DMS153 treated with DMSO at 0.1 percent for 48 hours (cell line): Measurements from ENCODE around the gene SMIM35.

Source experiments
- DNase-seq: peaks from one replicate; lab custom pipeline; 2025; ENCODE audit not compliant: unreplicated experiment; lab: John Stamatoyannopoulos, UW

The SMIM35 gene

DNA sequence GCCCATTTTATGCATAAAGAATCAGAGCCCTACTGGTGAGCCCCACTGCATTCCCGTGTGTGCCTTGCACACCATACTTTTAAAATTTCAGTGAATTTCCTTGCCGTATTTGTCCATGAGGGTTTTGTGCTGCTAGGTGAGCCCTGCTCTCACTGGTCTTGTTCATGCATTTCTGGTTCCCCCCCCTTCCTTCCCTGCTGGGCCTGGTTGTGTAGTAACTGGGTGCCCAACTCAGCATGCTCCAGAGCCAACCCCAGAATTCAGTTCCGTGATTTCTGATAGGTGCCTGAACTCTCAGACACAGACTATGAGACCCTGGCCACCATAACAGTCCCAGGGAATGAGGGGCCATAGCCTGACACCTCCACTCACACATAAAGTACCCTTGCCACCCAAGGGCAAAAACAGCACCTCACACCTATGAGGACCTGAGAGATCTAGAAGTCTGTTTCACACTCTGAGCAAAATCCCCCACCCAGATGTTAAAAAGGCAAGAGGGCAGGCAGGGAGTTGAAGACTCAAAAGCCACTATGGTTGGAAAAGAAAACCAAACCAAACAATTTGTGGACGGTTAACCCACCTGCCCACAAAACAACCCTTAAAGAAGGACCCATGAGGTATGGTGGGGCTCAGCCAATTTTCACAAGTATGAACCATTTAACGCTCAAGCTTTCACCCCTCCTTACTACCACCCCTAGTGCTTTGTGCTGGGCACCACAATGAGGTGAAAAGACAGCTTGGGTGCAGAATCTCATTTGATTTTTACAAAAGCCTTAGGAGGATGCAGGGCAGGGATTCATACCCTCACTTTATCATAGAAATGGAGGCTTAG, 117.4 kb downstream of the SMIM35 start:
- DNase-seq: no peak

DNA sequence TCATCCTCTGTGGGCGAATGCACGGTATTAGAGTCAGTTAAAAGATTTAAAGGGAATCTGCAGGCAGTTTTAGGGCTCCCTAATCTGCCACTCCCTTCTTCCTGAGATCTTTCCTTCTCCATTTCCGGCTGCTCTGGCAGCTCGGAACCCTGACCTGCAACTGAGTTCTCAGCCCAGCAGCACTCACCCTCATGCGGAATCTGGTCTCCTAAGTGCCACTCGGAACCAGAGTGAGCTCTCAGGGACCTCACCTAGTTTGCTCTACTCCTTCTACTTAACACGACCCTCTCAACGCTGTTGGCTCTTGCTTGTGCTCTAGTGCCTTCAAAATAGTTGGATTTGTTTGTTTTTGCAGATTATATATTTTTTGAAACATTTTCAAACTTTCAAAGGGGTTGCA, 119.9 kb downstream of the SMIM35 start:
- DNase-seq: no peak

DNA sequence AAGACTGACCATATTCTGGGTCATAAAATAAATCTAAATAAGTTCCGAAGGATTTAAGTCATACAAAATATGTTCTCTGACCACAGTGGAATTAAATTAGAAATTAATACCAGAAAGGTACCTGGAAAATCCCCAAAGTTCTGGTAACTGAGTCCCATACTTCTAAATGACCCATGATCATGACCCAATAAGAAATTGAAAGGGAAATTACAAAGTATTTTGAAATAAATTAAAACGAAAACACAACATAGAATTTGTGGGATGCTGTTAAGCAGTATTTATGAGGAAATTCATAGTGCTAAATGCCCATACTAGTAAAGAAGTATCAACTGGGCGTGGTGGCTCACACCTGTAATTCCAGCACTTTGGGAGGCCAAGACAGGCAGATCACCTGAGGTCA, 123.9 kb downstream of the SMIM35 start:
- no peak for DNase-seq

DNA sequence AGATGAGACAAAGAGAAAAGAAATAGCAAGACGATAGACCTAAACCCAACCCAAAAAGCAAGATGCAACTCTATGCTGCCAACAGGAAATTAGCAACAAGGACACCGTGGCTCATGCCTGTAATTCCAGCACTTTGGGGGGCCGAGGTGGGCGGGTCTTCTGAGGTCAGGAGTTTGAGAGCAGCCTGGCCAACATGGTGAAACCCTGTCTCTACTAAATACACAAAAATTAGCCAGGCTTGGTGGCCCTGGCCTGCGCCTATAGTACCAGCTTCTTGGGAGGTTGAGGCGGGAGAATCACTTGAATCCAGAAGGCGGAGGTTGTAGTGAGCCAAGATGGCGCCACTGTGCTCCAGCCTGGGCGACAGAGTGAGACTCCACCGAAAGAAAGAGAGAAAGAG, 124.9 kb downstream of the SMIM35 start:
- no peak for DNase-seq

DNA sequence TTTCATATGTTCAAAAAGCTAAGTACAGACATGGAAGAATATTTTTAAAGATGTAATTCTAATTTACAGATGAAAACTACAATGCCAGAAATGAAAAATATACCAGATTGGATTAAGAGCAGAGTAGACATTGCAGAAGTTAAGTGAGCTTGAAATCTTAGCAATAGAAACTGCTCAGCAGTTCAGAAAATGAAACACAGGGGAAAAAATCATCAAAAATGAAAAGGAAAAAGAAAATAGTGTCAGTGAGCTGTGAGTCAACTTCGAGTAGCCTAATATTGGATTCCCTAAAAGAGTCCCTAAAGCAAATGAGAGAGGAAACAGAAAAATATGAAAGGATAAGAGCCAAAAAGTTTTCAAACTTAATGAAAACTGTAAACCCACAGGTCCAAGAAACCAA, 126.4 kb downstream of the SMIM35 start:
- DNase-seq: no peak

DNA sequence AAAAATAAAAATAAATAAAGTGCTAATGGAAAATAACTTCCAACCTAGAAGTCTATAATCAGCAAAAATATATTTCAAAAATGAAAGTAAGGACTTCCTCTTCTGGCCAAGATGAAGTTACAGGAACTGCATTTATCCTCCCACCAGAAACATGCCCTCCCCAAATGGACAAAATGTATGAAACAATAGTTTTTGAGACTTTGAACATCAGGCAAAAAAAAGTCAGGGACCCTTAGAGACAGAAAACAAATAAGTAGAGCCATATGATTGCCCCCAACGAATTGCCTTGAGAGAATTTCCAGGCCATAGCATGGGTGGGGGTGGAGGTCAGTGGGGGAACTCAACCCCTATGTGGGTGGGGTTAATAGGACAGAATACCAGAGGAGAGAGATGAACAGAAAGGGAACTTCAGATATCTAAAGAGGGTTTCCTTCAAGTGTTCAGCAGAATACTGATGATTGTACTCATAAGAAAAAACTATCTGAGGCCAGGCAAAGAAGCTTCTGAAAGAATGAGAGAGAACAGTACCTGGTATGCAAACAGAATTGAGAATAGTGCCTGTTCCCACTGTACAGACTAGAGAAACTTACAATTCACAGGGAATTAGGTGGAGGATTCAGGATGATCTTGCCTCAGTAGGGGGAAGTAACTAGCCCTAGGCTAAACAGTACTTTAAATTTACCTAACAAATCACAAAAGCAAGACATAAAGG, 127.2 kb downstream of the SMIM35 start:
- DNase-seq: no peak

DNA sequence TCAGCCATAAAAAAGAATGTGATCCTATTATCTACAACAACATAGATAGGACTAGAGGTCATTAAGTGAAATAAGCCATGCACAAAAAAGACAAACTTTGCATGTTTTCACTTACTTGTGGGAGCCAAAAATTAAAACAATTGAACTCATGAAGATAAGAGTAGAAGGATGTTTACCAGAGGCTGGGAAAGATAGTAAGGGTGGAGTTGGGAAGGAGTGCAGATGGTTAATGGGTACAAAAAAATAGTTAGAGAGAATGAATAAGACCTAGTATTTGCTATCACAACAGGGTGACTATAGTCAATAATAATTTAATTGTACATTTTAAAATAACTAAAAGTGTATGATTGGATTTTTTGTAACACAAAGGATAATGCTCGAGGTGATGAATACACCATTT, 127.8 kb downstream of the SMIM35 start:
- DNase-seq: no peak
